ENCODE measurements around the gene TMPRSS7. TPM values are rescaled to one million over a fixed set of nuclear protein-coding genes. Genes with fewer than 3 reads are reported as not detected.

Gene TMPRSS7
- polyA plus RNA-seq, 1 experiment, result not detected

- Histone ChIP-seq H3K27me3 (ENCODE audit: control insufficient read depth, insufficient read depth, low read length) (no peaks in the 10 kb centered on the region), H3K36me3 (ENCODE audit: control insufficient read depth, insufficient read depth, low read length) (no peaks in the 10 kb centered on the region), H3K4me3 (ENCODE audit: low read depth, low read length) (no peak overlapping the region)
- ChIA-PET CTCF (no interaction called here), POLR2A (no interaction called here)
- peak; percentile 85 for DNase-seq (ENCODE audit: low read depth)
- no peak for TF ChIP-seq CTCF (IDR thresholded peaks at IDR 0.05; ENCODE audit: insufficient read depth, low read depth, low read length)
Observed at GRCh38 chr3:112074616-112075497, 40.3 kb downstream of the TMPRSS7 start.

GRCh38 chr3:112078125-112079083 lies 43.9 kb downstream of the TMPRSS7 start:
- H3K36me3 ChIP-seq (ENCODE audit: control insufficient read depth, insufficient read depth, low read length), result no peaks in the 10 kb centered on the region
- CTCF ChIA-PET, result interaction anchor here (1.2 to 1.4 kb wide), 2 partner anchors 14 to 33 kb away, joined by 3 read pairs; no protein-coding TSS in a partner anchor
- POLR2A ChIA-PET, result no interaction called here
- TF ChIP-seq CTCF (IDR thresholded peaks at IDR 0.05; ENCODE audit: insufficient read depth, low read depth, low read length), result no peak
- no peaks in the 10 kb centered on the region for H3K27me3 ChIP-seq (ENCODE audit: control insufficient read depth, insufficient read depth, low read length)
- no peak for DNase-seq (ENCODE audit: low read depth)
- H3K4me3 ChIP-seq (ENCODE audit: low read depth, low read length), result no peak overlapping the region

GRCh38 chr3:112083239-112083638 lies 48.7 kb downstream of the TMPRSS7 start:
- TF ChIP-seq CTCF (IDR thresholded peaks at IDR 0.05; ENCODE audit: insufficient read depth, low read depth, low read length), result no peak
- DNase-seq (ENCODE audit: low read depth), result no peak
- CTCF ChIA-PET, result no interaction called here
- H3K4me3 ChIP-seq (ENCODE audit: low read depth, low read length), result no peak overlapping the region
- POLR2A ChIA-PET, result no interaction called here
- no peaks in the 10 kb centered on the region for H3K36me3 ChIP-seq (ENCODE audit: control insufficient read depth, insufficient read depth, low read length)
- no peaks in the 10 kb centered on the region for H3K27me3 ChIP-seq (ENCODE audit: control insufficient read depth, insufficient read depth, low read length)

GRCh38 chr3:112084980-112085705 lies 50.6 kb downstream of the TMPRSS7 start:
- ChIA-PET CTCF (no interaction called here), POLR2A (no interaction called here)
- Histone ChIP-seq H3K4me3 (ENCODE audit: low read depth, low read length) (no peak overlapping the region), H3K36me3 (ENCODE audit: control insufficient read depth, insufficient read depth, low read length) (no peaks in the 10 kb centered on the region), H3K27me3 (ENCODE audit: control insufficient read depth, insufficient read depth, low read length) (no peaks in the 10 kb centered on the region)
- no peak for DNase-seq (ENCODE audit: low read depth)
- no peak for TF ChIP-seq CTCF (IDR thresholded peaks at IDR 0.05; ENCODE audit: insufficient read depth, low read depth, low read length)
